ENCODE results near the gene PDE11A. TPM values are rescaled to one million over a fixed set of nuclear protein-coding genes. Genes with fewer than 3 reads are reported as not detected.

PDE11A gene
- total and polyA plus RNA-seq, 2 of the 13 experiments (the other 11 are each of a cell fraction or from before 2014, with no cell fraction given), result 1.2 to 1.7 TPM

- in situ Hi-C loops (cut with HindIII; ENCODE audit: extremely low pct_ligation_motif_present, low pct_unique_long_range_greater_than_20kb), result no loop called here
Measured at GRCh38 chr2:177586154-177586553, 486.4 kb downstream of the PDE11A start.

More at GRCh38 chr2:177586154-177586553, 486.4 kb downstream of the PDE11A start:
- H3K79me2 ChIP-seq (ENCODE audit: insufficient read depth, low read length), result no peaks in the 10 kb centered on the region
- H3K9me3 ChIP-seq (ENCODE audit: low read length), result no peaks in the 10 kb centered on the region
- BruUV-seq (replicated peaks), result no TSS peak
- peak; percentile 42 for ATAC-seq
- no peak for FAIRE-seq
- H4K20me1 ChIP-seq (ENCODE audit: insufficient read depth, low read length), result no peaks in the 10 kb centered on the region
- H3K4me1 ChIP-seq (ENCODE audit: insufficient read depth, low read length), result peaks cover 35% of the 10 kb centered on the region
- intact Hi-C loops (cut with micrococcal nuclease; ENCODE audit: unreplicated experiment), result no loop called here
- H3K4me3 ChIP-seq (replicated peaks in 1 of 3; ENCODE audit: insufficient read depth in 1 of 3, low read depth in 2 of 3, low read length in 3 of 3), result no peak overlapping the region
- H3K27me3 ChIP-seq (ENCODE audit: control insufficient read depth in 1 of 2, insufficient read depth in 2 of 2, low read length in 2 of 2), result no peaks in the 10 kb centered on the region; a peak in 1 of 5 replicates
- no peak overlapping the region for H3K27ac ChIP-seq (ENCODE audit: extremely low read length, insufficient read depth, low read length)
- CTCF ChIA-PET (ENCODE audit: low intra/inter-chr PET ratio, low total read pairs), result no interaction called here
- no peaks in the 10 kb centered on the region for H3K36me3 ChIP-seq (replicated peaks in 1 of 2; ENCODE audit: control insufficient read depth in 1 of 2, insufficient read depth in 2 of 2, low read length in 2 of 2)
- peak overlapping the region; percentile 77 for H3K4me2 ChIP-seq (ENCODE audit: low read depth, low read length)
- no peak overlapping the region for H3K9ac ChIP-seq (ENCODE audit: insufficient read depth, low read depth, low read length)
- WGBS (ENCODE audit: low lambda C conversion rate), result 17% methylated on average over 1 of the region's 1 CpG
- DNase-seq (ENCODE audit: low spot score), result no peak
- H2AFZ ChIP-seq (ENCODE audit: low read length), result no peak overlapping the region
- TF ChIP-seq STAT6 (CRISPR knock-in tag; IDR thresholded peaks at IDR 0.05; ENCODE audit: borderline replicate concordance) (no peak), NR2F6 (IDR thresholded peaks at IDR 0.05) (no peak), NR2F6 (CRISPR knock-in tag; IDR thresholded peaks at IDR 0.05) (peak; percentile 23; the same call in 1 of the 2 replicates), FOXA3 (CRISPR knock-in tag; IDR thresholded peaks at IDR 0.05) (0 out of 2 replicates have a peak, but pooled peaks have one; percentile 11), RARA (CRISPR knock-in tag; IDR thresholded peaks at IDR 0.05) (peak; percentile 37; the same call in 1 of the 2 replicates), BCL6 (CRISPR knock-in tag; IDR thresholded peaks at IDR 0.05) (peak; percentile 68), ARID5B (CRISPR knock-in tag; IDR thresholded peaks at IDR 0.05) (0 out of 2 replicates have a peak, but pooled peaks have one; percentile 12), SOX13 (IDR thresholded peaks at IDR 0.05) (no peak), SOX13 (CRISPR knock-in tag; conservative IDR thresholded peaks at IDR 0.05 in 1 of 2, IDR thresholded peaks at IDR 0.05 in 1 of 2) (peak in 1 of 2 experiments; percentile 25; a peak in 1 of 4 replicates), TFDP1 (CRISPR knock-in tag; IDR thresholded peaks at IDR 0.05; ENCODE audit: borderline replicate concordance) (no peak)
- POLR2A ChIA-PET, result no interaction called here
